T-helper 1 cell treated with Interleukin-12 subunit alpha and Interleukin-12 subunit beta and Interleukin-4 antibody, amounts not matched to agents 30 μg/mL and 1 μg/mL, for 36 hours (primary cell): ENCODE data around the gene TGFB2.

Source experiments
- H3K27ac Mint-ChIP-seq: one replicate; pipeline ENCODE4 v1.8.0; 2021; ENCODE audit warnings: mild to moderate bottlenecking, mixed read lengths
- H3K27me3 Mint-ChIP-seq: one replicate; pipeline ENCODE4 v1.8.0; 2021; ENCODE audit warnings: low read depth, mixed read lengths
- H3K36me3 Mint-ChIP-seq: one replicate; pipeline ENCODE4 v1.8.0; 2021; ENCODE audit warnings: low read depth, mixed read lengths
- H3K4me1 Mint-ChIP-seq: one replicate; pipeline ENCODE4 v1.8.0; 2021; ENCODE audit warnings: low read depth, mixed read lengths
- H3K4me3 Mint-ChIP-seq: one replicate; pipeline ENCODE4 v1.8.0; 2021; ENCODE audit warnings: mild to moderate bottlenecking, moderate library complexity, mixed read lengths
- H3K9me3 Mint-ChIP-seq: one replicate; pipeline ENCODE4 v1.8.0; 2021; ENCODE audit warnings: mixed read lengths

TGFB2 gene

DNA sequence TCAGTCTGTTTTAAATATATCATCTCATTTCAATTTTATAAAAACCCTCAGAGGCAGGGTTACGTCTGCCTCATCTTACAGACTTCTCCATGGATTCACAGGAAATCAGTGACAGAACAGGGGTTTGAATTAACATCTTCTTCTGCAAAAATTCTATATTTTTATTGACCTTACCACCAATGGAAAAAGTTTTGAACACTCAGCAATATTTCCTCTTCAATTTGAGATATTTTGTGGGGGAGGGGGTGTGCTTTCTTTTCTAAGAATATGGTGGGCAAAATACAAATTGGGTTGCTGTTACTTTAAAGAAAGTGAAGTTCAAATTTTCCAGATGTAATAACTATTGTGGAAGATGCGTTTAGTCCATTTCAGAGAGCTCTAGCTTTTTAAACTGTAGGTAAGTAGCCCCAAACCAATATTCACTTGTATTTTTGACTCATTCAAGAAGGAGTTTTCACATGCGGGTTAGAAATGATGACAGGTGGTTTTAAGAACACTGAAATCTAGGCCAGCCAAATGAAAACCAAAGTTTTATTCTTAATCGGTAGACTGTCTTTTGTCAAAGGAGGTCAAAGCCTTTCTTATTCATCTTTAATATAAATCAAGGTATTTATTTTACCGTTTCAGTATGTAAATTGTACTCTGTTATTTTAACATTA is 17.4 kb downstream of the TGFB2 start:
- Mint-ChIP-seq H3K36me3 (no peaks in the 10 kb centered on the region), H3K9me3 (no peaks in the 10 kb centered on the region), H3K27me3 (peaks cover 5% of the 10 kb centered on the region), H3K4me1 (no peaks in the 10 kb centered on the region), H3K27ac (no peak overlapping the region), H3K4me3 (no peak overlapping the region)

DNA sequence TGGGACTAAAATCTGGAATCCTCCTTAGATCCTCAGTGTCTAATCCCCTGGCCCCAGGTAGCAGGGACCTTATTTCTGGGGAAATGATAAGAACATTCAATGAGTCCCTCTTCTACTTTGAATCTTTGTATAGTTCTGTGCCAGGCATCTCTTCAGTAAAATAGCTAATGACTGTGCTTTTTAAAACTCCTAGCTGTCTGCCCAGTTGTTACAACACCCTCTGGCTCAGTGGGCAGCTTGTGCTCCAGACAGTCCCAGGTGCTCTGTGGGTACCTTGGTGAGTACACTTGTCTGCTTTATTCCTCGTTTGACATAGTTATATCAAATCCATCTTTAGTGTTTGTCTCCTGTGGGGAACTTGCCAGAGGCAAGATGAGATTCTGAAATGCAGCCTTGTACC is 18.0 kb downstream of the TGFB2 start:
- Mint-ChIP-seq H3K4me1 (no peaks in the 10 kb centered on the region), H3K4me3 (no peak overlapping the region), H3K9me3 (no peaks in the 10 kb centered on the region), H3K36me3 (no peaks in the 10 kb centered on the region), H3K27me3 (peaks cover 5% of the 10 kb centered on the region), H3K27ac (no peak overlapping the region)

DNA sequence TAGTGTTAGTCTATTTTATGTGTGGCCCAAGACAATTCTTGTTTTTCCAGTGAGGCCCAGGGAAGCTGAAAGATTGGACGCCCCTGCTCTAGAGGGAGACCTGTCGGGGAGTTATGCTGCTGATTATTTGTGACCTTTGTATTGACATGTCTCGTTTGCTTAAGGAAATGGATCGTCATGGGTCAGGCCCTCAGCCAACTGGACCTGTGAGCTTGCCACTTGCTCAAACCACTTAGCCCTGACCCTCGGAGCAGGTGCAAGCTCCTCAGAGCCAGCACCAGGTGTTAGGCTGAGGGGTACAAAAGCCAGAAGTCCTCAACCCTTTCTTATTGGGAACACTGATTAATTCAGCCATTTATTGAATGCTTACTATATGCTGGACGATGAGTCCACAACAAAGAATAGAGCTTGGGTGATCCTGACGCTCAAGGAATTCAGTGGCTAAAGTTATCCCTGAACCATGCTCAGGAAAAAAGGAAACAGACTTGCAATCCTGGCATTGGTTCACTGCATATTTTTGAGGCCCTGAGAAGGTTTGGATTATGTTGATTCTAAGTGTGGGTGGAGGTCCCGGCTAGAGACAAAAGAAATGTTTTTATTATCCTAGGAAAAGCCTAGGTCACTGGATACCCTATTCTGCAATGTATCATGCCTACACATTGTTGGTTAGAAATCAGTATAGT is 19.0 kb downstream of the TGFB2 start:
- peaks cover 4% of the 10 kb centered on the region for H3K27me3 Mint-ChIP-seq
- no peak overlapping the region for H3K27ac Mint-ChIP-seq
- H3K4me1 Mint-ChIP-seq = no peaks in the 10 kb centered on the region
- H3K36me3 Mint-ChIP-seq = no peaks in the 10 kb centered on the region
- no peaks in the 10 kb centered on the region for H3K9me3 Mint-ChIP-seq
- no peak overlapping the region for H3K4me3 Mint-ChIP-seq

DNA sequence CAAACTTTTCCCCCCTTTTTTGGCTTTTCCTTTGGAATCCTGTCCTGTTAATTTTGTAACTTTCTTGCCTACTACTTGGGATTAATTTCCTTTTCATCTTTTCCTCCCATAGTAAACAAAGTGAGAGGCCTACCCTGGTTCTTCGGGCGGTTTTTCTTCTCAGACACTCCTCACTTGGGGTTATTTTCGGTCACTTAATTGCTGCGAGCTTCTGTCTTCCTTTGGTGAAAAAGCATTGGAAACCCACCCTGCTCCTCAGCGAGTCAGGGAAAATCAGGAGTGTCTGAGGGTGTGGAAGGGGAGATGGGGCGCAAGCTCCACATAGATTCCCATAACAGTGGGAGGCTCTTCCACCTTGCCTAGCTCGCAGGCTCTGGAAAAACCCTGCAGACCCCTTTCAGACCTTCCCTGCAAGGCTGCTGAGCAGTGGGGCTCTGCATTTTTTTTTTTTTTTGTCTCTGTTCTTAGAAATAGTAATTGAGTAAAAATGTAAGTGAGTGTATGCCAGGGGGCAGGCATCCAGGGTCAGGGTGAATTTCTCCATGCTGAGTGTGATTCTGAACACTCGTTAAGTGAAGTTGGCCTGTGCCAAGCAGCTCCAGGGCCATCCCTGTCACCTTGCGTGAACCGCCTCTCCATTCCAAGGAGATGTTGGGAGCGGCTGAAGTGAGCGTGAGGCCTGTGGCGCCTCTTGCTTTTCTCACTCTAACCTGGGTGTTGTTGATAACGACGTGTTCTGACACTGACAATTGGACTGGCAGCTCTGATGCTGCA is 20.3 kb downstream of the TGFB2 start:
- Mint-ChIP-seq H3K27me3 (no peaks in the 10 kb centered on the region), H3K4me1 (peaks cover 2% of the 10 kb centered on the region), H3K36me3 (no peaks in the 10 kb centered on the region), H3K27ac (no peak overlapping the region), H3K9me3 (no peaks in the 10 kb centered on the region), H3K4me3 (no peak overlapping the region)

DNA sequence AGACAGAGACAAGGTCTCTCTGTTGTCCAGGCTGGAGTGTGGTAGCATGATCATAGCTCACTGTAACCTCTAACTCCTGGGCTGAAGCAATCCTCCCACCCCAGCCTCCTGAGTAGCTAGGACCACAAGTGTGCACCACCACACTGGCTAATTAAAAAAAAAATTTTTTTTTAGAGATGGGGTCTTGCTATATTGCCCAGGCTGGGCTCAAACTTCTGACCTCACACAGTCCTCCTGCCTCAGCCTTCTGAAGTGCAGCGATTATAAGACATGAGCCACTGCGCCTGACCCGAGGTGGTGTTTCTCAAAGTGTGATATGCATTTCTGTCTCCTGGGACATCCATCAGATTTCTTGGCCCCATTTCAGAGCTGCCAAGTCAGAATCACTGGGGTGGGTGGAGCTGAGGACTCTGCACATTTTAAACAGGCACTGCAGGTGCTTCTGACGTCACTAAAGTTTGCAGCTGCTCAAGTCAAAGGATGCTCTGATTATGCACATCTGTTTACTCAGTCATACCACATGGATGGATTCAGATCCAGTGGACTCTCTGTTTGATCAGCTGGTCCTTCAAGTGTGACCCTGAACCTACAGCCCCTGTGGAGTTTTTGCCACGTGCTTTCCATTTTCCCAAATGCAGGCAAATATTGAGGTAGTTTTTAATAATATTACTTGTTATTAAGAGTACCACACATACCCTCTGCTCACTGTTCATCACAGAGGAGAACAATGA is 21.4 kb downstream of the TGFB2 start:
- Mint-ChIP-seq H3K27me3 (no peaks in the 10 kb centered on the region), H3K4me1 (peaks cover 2% of the 10 kb centered on the region), H3K27ac (no peak overlapping the region), H3K9me3 (no peaks in the 10 kb centered on the region), H3K36me3 (no peaks in the 10 kb centered on the region), H3K4me3 (no peak overlapping the region)

DNA sequence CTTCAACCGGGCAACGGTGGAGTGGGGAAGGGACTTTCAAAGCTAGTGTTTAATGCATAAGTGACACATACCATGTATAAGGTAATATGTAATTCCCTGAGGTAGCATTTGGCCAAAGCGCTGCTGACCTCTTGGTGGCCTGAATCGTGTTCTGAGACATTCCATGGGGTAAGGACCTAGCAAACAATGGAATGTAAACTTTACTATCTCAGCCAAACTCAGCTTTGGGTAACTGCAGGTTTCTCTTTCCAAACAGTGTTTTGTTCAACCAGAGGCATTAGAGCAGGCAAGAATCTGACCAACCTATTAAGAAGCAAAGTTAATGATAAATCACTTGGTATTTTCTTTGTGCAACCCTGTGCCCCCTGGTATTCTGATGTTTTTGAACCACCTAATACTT is 22.0 kb downstream of the TGFB2 start:
- Mint-ChIP-seq H3K4me1 (peaks cover 2% of the 10 kb centered on the region), H3K27ac (no peak overlapping the region), H3K4me3 (no peak overlapping the region), H3K9me3 (no peaks in the 10 kb centered on the region), H3K27me3 (no peaks in the 10 kb centered on the region), H3K36me3 (no peaks in the 10 kb centered on the region)

DNA sequence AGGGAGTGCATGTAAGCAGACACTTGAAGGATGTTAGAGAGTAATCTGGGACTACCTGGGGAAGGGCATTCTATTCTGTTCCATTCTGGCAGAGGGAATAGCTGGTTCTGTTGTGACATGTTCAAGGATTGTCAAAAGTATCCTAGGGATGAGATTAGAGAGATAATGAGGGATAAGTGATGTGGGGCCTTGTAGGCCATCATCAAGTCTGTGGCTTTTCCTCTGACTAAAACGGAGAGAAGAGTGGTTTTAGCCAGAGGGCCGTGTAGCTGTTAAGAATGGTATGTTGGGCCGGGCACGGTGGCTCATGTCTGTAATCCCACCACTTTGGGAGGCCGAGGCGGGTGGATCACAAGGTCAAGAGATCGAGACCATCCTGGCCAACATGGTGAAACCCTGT is 23.6 kb downstream of the TGFB2 start:
- H3K9me3 Mint-ChIP-seq = no peaks in the 10 kb centered on the region
- H3K36me3 Mint-ChIP-seq = no peaks in the 10 kb centered on the region
- no peaks in the 10 kb centered on the region for H3K27me3 Mint-ChIP-seq
- peaks cover 2% of the 10 kb centered on the region for H3K4me1 Mint-ChIP-seq
- no peak overlapping the region for H3K4me3 Mint-ChIP-seq
- H3K27ac Mint-ChIP-seq = no peak overlapping the region

DNA sequence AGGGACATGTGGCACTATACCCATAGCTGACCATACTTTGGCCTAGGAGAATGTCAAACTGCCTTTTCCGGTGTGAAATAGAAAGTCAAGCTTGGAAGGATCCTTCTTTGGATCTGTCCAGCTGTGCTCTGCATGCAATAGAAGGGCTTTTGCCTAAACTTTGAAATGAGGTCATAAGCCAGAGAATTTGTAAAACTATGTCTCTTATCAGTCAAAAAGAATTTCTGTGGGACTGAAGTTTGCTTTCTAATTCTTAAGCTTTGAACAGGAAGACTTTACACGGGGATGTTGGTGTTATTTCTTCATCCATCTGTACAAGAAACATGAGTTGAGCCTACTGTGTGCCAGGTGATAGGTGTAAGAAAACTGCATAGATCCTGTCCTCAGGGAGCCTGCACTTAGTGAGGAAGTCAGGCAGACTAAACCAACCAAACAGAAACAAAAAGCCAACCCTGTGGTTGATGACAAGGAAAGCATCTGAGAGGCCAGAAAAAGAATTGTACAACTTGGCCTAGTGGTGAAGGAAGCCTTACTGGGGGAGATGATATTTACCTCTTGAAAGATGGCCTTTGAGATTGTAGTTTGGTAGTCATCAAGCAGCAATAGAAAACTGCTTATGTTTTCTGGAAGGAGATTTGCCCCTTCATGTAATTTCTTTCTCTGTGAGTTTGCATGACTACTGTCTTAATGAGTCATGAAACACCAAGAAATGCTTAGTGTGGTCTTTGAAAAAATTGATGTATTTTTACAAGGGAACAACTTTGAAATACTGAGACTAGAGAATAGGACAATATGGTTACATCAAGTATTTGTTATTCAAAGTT is 24.8 kb downstream of the TGFB2 start:
- no peaks in the 10 kb centered on the region for H3K9me3 Mint-ChIP-seq
- H3K27me3 Mint-ChIP-seq = peaks cover 6% of the 10 kb centered on the region
- peaks cover 2% of the 10 kb centered on the region for H3K4me1 Mint-ChIP-seq
- H3K36me3 Mint-ChIP-seq = no peaks in the 10 kb centered on the region
- no peak overlapping the region for H3K4me3 Mint-ChIP-seq
- no peak overlapping the region for H3K27ac Mint-ChIP-seq

DNA sequence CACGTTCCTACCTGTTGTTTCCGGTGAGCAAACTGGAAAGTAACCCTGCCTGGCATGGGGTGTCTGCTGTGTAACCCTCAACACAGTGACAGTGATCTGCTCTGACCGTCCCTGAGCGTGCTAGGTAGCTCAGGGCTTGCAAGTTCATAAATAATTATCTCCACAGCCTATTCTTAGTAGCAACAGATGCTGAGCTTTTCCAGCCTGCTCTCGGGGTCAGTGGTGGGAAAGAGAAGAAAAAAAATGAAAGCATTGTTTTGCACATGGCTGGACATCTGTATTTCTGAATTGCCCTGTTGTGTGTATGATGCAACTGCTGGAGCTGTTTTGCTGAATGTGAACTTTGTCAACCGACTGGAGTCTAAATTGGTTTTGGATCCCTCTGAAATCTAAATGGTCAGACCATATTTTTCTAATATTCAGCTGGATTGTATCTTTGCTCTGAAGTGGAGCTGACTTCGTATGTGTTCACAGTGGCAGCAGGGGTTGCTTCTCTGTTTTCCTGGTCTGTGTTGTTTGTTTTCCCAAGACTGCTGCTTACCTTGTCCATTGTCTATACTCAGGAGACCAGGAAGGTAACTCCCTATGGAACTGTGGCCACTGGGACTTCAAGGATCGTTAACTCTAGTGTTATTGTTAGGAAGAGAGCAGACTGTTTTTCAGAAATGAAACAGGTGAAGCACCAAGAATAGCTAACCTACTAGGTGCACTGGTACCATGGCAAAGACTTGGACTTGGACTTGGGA is 27.0 kb downstream of the TGFB2 start:
- Mint-ChIP-seq H3K27ac (no peak overlapping the region), H3K27me3 (peaks cover 19% of the 10 kb centered on the region), H3K9me3 (no peaks in the 10 kb centered on the region), H3K4me3 (no peak overlapping the region), H3K4me1 (peaks cover 4% of the 10 kb centered on the region), H3K36me3 (no peaks in the 10 kb centered on the region)

DNA sequence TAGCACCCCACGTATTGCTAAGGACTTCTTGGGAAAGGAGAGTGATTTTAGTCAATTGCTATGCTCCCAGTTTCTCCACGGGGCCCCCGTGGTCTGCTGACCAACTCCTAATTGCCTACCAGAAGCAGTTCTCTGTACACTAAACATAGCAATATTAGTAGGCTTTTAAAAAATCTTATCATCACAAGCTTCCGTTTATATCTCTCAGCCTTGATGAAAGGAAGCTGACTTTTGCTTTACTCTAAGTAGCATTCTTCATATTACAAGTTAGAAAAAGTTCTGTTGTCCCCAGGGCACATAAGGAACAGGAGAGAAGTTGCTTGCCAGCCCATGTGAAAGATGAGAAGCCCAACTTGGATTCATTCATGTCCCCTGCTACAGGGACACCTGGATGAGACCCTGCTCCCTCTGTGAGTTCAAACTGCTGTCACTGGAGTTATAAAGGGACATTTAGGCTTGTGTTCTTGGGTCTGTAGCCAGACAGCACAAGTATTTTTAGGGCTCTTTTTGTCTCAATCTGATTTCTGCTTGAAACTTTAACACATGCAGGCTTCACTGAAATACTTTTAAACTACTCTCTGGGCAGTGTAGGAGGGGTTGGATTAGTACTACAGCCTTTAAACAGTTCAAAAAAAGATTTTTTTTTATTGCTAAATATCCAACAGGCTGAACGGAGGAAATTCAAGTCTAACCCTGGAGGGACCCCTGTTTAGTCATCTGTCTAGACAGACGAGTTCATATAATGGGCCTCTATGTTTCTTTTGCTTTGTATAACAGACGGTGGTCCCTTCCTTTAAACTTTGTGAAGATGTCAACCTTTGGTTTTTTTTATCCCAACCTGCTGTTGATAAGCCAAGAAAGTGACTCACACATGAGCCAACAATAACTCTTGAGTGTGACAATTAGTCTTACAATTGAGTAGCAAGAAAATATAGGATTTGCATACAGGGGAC is 29.5 kb downstream of the TGFB2 start:
- Mint-ChIP-seq H3K27ac (no peak overlapping the region), H3K36me3 (no peaks in the 10 kb centered on the region), H3K9me3 (no peaks in the 10 kb centered on the region), H3K4me1 (peaks cover 9% of the 10 kb centered on the region), H3K4me3 (no peak overlapping the region), H3K27me3 (peaks cover 23% of the 10 kb centered on the region)

DNA sequence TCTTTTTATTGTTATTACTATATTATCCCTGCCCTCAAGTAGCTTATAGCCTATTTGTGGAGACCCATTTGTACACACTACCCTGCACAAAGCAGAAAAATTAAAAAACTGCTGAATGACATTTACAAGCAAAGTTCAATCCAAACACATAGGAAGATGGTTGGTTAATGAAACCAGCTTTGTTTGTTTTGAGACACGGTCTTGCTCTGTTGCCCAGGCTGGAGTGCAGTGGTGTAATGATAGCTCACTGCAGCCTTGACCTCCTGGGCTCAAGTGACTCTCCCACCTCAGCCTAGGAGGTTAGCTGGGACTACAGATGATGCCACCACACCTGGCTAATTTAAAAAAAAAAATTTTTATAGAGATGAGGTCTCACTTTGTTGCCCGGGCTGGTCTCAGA is 31.6 kb downstream of the TGFB2 start:
- Mint-ChIP-seq H3K9me3 (no peaks in the 10 kb centered on the region), H3K36me3 (no peaks in the 10 kb centered on the region), H3K4me3 (no peak overlapping the region), H3K27me3 (peaks cover 31% of the 10 kb centered on the region), H3K27ac (no peak overlapping the region), H3K4me1 (peaks cover 7% of the 10 kb centered on the region)

DNA sequence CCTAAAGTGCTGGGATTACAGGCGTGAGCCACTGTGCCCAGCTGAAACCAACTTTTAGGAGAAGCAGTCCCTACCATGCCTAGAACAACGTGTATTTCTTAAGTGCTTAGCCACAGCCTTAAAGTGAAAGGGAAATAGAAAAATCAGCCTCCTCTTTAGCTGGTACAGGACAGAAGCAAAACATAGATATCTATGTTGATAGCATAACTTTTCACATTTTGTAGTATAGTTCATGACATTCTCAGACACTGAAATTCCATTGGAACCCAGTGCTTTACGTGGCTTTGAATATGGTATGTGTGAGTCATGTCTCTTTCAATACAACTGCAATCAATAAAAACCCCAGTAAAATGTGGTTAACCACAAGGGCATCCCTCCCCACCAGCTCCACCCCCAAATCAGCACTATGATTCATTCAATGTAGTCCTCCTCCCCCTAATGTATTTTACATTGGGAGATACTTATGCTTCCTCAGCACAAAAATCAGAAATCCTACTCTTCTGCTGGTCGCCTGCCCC is 32.1 kb downstream of the TGFB2 start:
- Mint-ChIP-seq H3K27me3 (peaks cover 31% of the 10 kb centered on the region), H3K9me3 (no peaks in the 10 kb centered on the region), H3K27ac (no peak overlapping the region), H3K4me3 (no peak overlapping the region), H3K4me1 (peaks cover 7% of the 10 kb centered on the region), H3K36me3 (no peaks in the 10 kb centered on the region)
